Measurements from ENCODE around the gene TOMM22. TPM values are rescaled to one million over a fixed set of nuclear protein-coding genes. Genes with fewer than 3 reads are reported as not detected.

TOMM22 gene
- total RNA-seq, 2 donors from 2014 or later: 16.1 to 35.8 TPM

- Histone ChIP-seq H3K36me3 (peaks cover 5% of the 10 kb centered on the region), H3K9me3 (no peaks in the 10 kb centered on the region), H3K4me1 (ENCODE audit: control insufficient read depth in 1 of 2, low read depth in 2 of 2) (peaks cover 17 to 42% of the 10 kb centered on the region in 2 donors), H3K27me3 (replicated peaks; ENCODE audit: insufficient read depth) (no peaks in the 10 kb centered on the region), H3K4me3 (no peak overlapping the region), H3K27ac (no peak overlapping the region)
- ATAC-seq (ENCODE audit: insufficient number of reproducible peaks, low FRiP score, low read depth) (no peak), DNase-seq (ENCODE audit: low spot score) (no peak)
- TF ChIP-seq CTCF (IDR thresholded peaks at IDR 0.05): no peak
Measured at GRCh38 chr22:38710866-38711265, 29.1 kb downstream of the TOMM22 start.

GRCh38 chr22:38712486-38713207, 30.9 kb downstream of the TOMM22 start:
- ATAC-seq (ENCODE audit: insufficient number of reproducible peaks, low FRiP score, low read depth) (no peak), DNase-seq (ENCODE audit: low spot score) (no peak)
- Histone ChIP-seq H3K36me3 (peaks cover 18% of the 10 kb centered on the region), H3K4me1 (ENCODE audit: control insufficient read depth in 1 of 2, low read depth in 2 of 2) (peaks cover 9 to 34% of the 10 kb centered on the region in 2 donors), H3K27me3 (replicated peaks; ENCODE audit: insufficient read depth) (no peaks in the 10 kb centered on the region), H3K9me3 (no peaks in the 10 kb centered on the region), H3K4me3 (no peak overlapping the region), H3K27ac (no peak overlapping the region)
- no peak for TF ChIP-seq CTCF (IDR thresholded peaks at IDR 0.05)

- ATAC-seq (ENCODE audit: insufficient number of reproducible peaks, low FRiP score, low read depth) (no peak), DNase-seq (ENCODE audit: low spot score) (no peak)
- Histone ChIP-seq H3K4me3 (no peak overlapping the region), H3K4me1 (ENCODE audit: control insufficient read depth in 1 of 2, low read depth in 2 of 2) (peaks cover 2 to 33% of the 10 kb centered on the region in 2 donors), H3K36me3 (peaks cover 18% of the 10 kb centered on the region), H3K9me3 (no peaks in the 10 kb centered on the region), H3K27me3 (replicated peaks; ENCODE audit: insufficient read depth) (no peaks in the 10 kb centered on the region), H3K27ac (no peak overlapping the region)
- TF ChIP-seq CTCF (IDR thresholded peaks at IDR 0.05): no peak
Measured at GRCh38 chr22:38713921-38714320, 32.2 kb downstream of the TOMM22 start.

GRCh38 chr22:38715176-38715764, 33.5 kb downstream of the TOMM22 start:
- Histone ChIP-seq H3K36me3 (peaks cover 18% of the 10 kb centered on the region), H3K4me1 (ENCODE audit: control insufficient read depth in 1 of 2, low read depth in 2 of 2) (peaks cover 5 to 29% of the 10 kb centered on the region in 2 donors), H3K9me3 (no peaks in the 10 kb centered on the region), H3K27ac (no peak overlapping the region), H3K27me3 (replicated peaks; ENCODE audit: insufficient read depth) (no peaks in the 10 kb centered on the region), H3K4me3 (no peak overlapping the region)
- no peak for TF ChIP-seq CTCF (IDR thresholded peaks at IDR 0.05)
- DNase-seq (ENCODE audit: low spot score) (no peak), ATAC-seq (ENCODE audit: insufficient number of reproducible peaks, low FRiP score, low read depth) (no peak)

- Histone ChIP-seq H3K9me3 (no peaks in the 10 kb centered on the region), H3K4me1 (ENCODE audit: control insufficient read depth in 1 of 2, low read depth in 2 of 2) (peaks cover 5 to 29% of the 10 kb centered on the region in 2 donors), H3K27ac (no peak overlapping the region), H3K4me3 (no peak overlapping the region), H3K36me3 (peaks cover 18% of the 10 kb centered on the region), H3K27me3 (replicated peaks; ENCODE audit: insufficient read depth) (no peaks in the 10 kb centered on the region)
- ATAC-seq (ENCODE audit: insufficient number of reproducible peaks, low FRiP score, low read depth): no peak
- no peak for DNase-seq (ENCODE audit: low spot score)
- TF ChIP-seq CTCF (IDR thresholded peaks at IDR 0.05): no peak
Measured at GRCh38 chr22:38715852-38716251, 34.1 kb downstream of the TOMM22 start.

All from thoracic aorta (tissue), 2 donors.